Muscle of arm (tissue), 12 donors: ENCODE measurements around the gene ARHGAP10. TPM values are rescaled to one million over a fixed set of nuclear protein-coding genes. Genes with fewer than 3 reads are reported as not detected.

Experiments
- DNase-seq: peaks from one replicate; pipeline ENCODE4 v3.0.0-alpha.2; 2013
- polyA plus RNA-seq, 12 donors: library from polyadenylated mRNA; unstranded; fragments of 120-200 nt; gene quantifications; one replicate each; pipeline ENCODE4 v1.2.1, GENCODE V29; 2013; ENCODE audit not compliant: insufficient read length in 12 of 12

The ARHGAP10 gene
- polyA plus RNA-seq, 12 donors = 19.8 to 38.9 (median 34.9) TPM; not detected in 1

DNA sequence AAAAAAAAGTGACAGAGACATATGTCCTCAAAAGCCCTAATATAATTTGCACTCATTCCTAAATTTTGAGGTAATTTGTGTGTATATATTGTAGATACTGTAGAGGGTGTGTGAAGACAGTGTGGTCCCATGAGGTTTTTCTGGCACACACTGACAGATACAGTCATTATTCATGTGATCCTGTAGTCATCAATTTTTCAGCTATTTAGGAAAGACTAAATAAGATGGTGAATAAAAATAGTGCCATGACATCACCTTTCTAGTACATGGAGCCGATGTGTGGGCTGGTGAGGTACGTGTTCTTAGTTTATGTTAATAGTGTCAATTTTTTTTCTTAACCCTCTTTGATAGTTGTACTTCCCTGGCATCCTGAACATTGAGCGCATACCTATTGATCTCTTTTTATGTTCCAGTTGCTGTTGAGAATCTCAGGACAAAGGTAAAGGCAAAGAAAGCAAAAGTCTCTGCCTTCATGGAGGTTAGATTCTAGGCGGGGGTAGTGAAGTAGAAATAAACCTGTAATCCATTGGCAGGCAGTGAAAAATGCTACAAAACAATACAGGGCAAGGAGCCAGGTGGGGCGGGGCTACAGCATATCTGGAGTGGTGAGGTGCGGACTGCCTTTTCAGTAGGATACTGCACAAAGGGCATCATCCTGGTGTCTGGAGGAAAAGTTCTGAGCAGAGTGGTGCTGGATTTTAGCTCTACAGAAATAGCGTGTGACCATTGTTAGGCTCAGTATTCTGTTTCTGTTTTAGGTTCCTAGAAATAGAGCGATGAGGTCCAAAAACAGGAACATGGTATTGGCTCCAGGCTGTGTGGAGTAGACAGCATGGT, 93.8 kb downstream of the ARHGAP10 start:
- DNase-seq = no peak

DNA sequence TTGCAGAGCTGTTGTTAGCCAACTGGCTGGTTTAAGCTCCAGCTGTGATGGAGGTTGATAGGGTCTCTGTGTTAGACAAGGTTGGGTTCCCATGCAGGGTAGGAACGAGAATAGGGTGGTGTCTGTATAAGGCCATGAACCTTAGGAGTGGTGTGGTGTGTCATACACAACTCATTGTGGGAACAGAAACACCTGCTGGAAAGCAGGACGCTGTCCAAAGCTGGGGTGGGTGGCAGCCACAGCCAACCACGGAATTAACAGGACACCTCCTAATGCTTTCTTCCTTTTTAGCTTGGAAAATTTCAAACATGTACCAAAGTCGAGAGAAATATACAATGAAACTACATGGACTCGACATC, 94.4 kb downstream of the ARHGAP10 start:
- DNase-seq = no peak

DNA sequence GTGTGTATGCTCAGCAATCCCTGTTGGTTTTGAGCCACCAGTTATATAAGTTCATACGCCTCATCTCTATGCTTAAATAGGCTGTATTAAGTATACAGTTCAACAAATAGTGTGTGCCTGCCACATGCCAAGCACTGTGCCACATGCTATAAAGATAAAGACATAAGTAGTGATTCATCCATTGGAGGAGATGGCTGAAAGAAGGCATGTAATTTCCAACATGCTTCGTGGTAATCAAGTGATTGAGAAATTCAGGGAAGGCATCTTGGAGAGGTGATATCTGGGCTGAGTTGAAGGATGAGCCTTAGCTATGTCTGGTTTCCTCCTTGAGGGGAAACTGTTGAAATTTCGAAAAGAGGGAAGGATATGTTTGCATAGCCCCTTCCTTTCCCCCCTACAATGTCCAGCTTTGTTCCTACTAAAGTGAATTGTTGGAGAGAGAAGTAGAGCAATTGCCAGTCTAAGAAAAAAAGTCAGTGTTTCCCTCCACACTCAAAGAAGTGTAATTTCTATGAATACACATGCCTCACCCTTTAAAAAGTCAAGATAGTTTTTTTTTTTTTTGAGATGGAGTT, 96.5 kb downstream of the ARHGAP10 start:
- DNase-seq = no peak

GRCh38 chr4:147829401-147830101, 97.7 kb downstream of the ARHGAP10 start:
- DNase-seq = no peak

GRCh38 chr4:147830102-147830463, 98.2 kb downstream of the ARHGAP10 start:
- DNase-seq = no peak

- no peak for DNase-seq
Measured at GRCh38 chr4:147830987-147831386, 99.1 kb downstream of the ARHGAP10 start.

DNA sequence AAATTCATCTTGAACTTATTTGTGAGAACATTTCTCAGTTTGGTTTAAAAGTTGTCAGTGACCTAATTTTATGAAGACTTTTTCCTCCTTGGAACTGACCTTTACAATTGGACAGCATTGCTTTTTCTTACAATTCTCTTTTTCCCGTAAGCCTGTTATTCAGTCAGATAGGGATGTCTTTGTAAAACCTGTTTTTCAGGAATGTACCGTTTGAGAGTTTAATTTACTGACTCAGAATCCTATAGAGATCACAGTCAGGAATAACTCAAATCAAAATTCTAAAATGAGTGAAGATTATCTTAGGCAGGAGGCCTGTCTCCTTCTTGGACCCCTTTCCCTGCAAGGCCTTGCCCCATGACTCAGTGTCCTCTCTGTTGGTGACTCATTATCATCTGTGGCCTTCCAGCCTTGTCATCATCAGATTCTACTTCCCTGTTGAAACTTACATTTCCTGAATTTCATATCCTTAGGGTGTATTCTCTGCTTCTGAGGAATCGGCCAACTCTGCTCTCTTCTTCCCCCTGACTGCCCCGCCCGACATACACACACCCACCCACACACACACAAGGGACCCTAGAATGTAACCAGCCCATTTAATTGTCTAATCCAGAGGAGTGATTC, 99.8 kb downstream of the ARHGAP10 start:
- DNase-seq = no peak

DNA sequence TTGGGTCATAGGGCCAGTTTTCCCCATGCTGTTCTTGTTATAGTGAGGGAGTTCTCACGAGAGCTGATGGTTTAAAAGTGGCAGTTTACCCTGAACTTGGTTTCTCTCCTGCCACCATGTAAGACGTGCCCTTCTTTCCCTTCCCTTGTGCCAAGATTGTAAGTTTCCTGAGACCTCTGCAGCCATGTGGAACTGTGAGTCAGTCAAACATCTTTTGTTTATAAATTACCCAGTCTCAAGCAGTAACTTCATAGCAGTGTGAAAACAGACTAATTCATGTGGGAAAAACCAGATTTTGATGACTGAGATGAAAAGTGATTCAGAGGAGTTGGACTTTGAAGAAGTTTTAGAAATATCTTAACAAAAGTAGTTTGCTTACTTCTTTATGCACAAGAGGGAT, 101.4 kb downstream of the ARHGAP10 start:
- DNase-seq = no peak

DNA sequence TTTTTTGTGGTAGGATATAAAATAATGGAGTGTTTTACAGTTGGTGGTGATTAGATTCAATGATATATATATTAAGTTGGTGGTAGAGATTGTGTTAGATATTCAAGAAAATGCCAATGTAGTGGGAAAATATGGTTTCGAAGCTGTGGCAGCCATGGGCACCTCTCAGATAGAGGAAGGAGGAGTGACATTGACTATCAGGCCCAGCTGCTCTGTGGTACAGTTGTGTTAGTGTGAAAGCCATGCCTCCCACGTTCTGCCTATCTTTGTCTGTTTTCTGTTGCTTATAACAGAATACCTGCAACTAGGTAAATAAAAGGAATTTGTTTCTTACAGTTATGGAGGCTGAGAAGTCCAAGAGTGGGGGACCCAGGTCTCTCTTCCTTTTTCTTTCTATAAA, 101.9 kb downstream of the ARHGAP10 start:
- no peak for DNase-seq

DNA sequence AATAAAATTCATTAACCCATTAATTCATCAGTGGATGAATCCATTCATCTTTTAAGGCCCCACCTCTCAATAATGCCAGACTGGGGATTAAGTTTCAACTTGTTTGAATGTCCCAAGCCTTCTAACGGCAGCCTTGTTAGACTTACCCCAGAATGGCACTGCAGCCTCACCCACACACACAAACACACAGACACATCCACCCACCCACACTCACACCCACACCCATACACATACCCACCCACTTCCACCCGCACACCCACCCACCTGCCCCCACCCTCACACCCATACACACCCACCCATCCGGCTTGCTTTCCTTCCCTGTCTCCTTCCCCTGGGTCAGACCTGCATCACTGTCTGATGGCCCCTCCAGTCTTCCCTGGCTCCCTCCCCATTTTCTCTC, 102.6 kb downstream of the ARHGAP10 start:
- no peak for DNase-seq

DNA sequence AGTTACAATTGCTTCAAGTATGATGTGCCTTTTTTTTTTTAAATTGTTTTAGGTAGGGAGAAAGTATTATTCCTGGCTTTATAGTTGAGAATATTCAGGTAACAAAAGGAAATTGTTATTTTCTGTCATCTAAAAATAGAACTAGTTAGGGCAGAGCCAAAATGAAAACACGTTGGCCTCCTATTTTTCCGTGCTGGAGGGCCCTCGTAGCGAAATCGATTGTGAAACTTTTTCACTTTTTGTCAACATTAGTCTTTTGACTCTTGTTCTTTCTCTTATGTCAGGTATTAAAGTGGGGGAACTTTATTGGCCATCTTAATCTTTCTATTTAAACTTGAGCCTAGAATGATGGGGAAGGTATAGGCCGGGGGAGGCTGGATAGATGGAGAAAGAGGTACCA, 104.9 kb downstream of the ARHGAP10 start:
- DNase-seq = no peak

- DNase-seq = no peak
Measured at GRCh38 chr4:147837435-147837834, 105.5 kb downstream of the ARHGAP10 start.

DNA sequence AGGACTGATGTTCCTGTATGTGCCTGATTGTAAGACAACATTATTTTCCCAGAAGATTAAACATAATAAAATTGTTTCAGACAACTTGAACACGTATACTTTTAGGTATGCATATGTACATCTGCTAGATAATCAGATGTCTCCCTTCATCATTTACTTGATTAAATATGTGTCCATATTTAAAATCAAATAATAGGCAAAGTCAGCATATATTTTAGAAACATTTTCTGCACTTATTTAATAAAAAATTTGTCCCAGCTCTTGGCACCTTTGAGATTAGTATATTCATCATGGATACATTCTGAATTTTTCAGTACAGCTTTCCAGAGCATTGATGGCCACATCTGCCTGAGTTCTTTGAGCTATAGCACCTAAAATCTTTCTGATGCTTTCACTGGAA, 106.0 kb downstream of the ARHGAP10 start:
- DNase-seq = no peak

DNA sequence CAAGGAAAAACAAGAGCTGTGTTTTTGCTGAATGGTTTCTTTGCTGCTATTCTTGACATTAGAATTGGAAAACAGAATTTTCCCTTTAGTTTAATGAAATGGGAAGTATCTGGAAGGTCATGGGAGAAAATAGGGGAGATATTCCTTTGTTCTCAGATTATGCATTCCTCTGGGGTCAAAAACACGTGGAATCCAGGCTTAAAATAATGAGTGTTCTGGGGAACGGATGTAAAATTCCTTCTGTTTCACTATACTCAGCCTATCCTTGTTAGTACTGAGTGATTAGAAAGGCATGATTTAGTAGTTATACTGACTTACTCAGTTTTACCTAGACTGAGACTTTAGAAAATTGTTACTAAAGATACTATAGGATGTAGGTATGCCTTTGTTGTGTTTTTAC, 107.3 kb downstream of the ARHGAP10 start:
- no peak for DNase-seq

GRCh38 chr4:147839663-147840062, 107.8 kb downstream of the ARHGAP10 start:
- DNase-seq = no peak

DNA sequence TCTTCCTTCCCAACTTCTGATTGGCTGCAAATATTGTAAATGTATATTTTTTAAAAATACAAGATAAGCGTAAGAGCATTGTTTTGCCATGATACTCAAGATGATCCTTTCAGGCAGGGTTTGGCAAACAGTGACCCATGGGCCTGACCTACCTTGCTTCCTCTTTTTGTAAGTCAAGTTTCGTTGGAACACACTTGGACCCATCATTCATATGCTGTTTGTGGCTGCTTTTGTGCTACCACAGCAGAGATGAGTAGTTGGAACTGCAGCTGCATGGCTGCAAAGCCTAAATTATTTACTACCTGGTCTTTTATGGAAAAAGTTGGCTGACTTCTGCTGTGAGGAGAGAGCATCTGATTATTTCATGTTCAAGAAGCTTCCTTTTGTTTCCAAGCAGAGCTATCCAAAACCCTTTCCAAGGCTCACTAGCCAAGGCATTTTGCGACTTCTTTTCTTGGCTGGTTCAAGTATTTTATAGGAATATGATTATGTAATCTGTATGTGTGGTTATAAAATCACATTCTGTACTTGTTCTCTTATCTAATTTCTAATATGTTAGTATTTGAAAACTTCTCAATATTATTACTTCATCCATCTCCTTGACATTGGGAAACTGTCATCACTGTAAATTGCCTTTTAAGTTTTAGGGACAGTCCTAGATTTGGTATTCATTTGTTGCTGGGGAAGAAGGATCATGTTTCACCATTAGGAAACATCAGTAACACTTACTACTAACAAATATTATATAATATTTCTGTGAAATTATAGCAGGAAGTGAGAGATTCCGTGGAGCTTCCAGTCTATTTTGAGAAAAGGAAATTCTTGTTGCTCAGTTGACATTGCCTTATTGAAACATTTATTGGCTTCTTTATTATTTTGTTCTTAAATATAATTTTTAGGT, 109.2 kb downstream of the ARHGAP10 start:
- peak; percentile 79 for DNase-seq

DNA sequence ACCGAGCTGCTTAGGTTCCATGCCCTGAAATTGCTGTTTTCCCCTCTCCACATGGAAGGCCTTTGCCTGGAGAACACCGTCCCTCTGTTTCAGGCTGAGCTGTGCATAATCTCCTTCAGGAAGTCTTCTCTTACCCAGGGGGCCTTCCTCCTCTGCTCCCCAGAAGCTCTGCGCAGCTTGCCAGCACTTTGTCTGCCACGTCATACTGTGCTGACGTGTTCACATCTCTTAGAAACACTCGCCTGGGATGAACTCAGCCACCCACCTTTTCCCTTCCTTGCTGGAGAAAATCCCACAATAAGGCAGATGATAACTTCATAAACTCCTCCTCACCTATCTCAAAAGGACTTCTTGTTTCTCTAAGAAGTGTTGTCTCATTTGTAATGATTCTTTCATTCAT, 110.7 kb downstream of the ARHGAP10 start:
- no peak for DNase-seq

GRCh38 chr4:147843162-147843561, 111.3 kb downstream of the ARHGAP10 start:
- no peak for DNase-seq

GRCh38 chr4:147844781-147845180, 112.9 kb downstream of the ARHGAP10 start:
- no peak for DNase-seq

- no peak for DNase-seq
Measured at GRCh38 chr4:147846318-147847155, 114.6 kb downstream of the ARHGAP10 start.
